ENCODE data around the gene SLC10A7.

Gene SLC10A7

GRCh38 chr4:146329050-146329716, 192.6 kb downstream of the SLC10A7 start:
- Histone ChIP-seq H3K9ac (no peak overlapping the region), H3K27ac (no peak overlapping the region), H4K20me1 (no peaks in the 10 kb centered on the region), H3K27me3 (no peaks in the 10 kb centered on the region), H3K4me3 (no peak overlapping the region), H3K9me3 (no peaks in the 10 kb centered on the region), H3K4me1 (peaks cover 5% of the 10 kb centered on the region; the same call in 1 of the 2 replicates), H3K36me3 (peaks cover 5% of the 10 kb centered on the region), H3K4me2 (no peak overlapping the region)
- TF ChIP-seq Cebpa-rat (IDR thresholded peaks at IDR 0.05), result no peak

- Histone ChIP-seq H3K4me2 (no peak overlapping the region), H3K9ac (no peak overlapping the region), H3K36me3 (peaks cover 5% of the 10 kb centered on the region), H3K27me3 (no peaks in the 10 kb centered on the region), H3K9me3 (0 out of 2 replicates have a peak, but pooled peaks cover 5% of the 10 kb centered on the region), H3K4me1 (no peaks in the 10 kb centered on the region), H4K20me1 (no peaks in the 10 kb centered on the region), H3K4me3 (no peak overlapping the region), H3K27ac (no peak overlapping the region)
- TF ChIP-seq Cebpa-rat (IDR thresholded peaks at IDR 0.05), result no peak
Observed at GRCh38 chr4:146327859-146328650, 193.7 kb downstream of the SLC10A7 start.

DNA sequence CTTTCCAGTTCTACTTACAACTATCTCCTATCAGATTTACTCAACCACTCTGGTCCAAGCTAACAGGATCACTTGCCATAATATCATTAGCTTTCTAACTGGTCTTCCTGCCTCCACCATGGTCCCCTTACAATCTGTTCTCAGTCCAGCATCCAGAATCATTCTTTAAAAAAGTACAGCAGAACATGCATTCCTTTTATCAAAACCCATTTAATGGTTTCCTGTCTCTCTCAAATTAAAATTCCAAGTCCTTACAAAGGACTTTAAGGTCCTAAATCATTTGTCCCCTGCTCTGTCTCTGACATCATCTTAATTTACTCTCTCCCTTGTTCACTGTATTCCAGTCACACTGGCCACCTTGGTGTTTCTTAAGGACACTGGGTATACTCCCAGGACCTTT, 202.8 kb downstream of the SLC10A7 start:
- H3K4me1 ChIP-seq, result peaks cover 12% of the 10 kb centered on the region; the same call in 1 of the 2 replicates
- H3K4me3 ChIP-seq, result no peak overlapping the region
- no peak for TF ChIP-seq Cebpa-rat (IDR thresholded peaks at IDR 0.05)
- H4K20me1 ChIP-seq, result no peaks in the 10 kb centered on the region
- H3K9me3 ChIP-seq, result 0 out of 2 replicates have a peak, but pooled peaks cover 9% of the 10 kb centered on the region
- H3K27ac ChIP-seq, result no peak overlapping the region
- no peaks in the 10 kb centered on the region for H3K27me3 ChIP-seq
- H3K36me3 ChIP-seq, result no peaks in the 10 kb centered on the region
- no peak overlapping the region for H3K9ac ChIP-seq
- H3K4me2 ChIP-seq, result no peak overlapping the region

DNA sequence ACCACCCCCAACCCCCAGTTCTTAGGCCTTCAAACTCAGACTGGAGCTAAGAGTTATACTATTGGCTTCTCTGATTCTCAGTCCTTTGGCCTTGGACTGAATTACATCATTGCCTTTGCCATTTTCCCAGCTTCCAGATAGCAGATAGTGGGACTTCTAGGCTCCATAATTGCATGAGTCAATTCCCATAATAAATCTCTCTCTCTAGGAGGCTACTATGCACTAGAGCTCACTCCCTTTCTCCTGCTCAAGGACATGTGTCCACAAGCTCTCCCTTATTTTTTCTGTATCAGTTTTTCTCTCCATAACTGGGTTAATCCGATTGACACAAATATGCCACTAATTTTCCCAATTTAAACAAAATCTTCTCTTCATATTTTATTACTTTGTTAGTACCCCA, 204.0 kb downstream of the SLC10A7 start:
- Histone ChIP-seq H3K9me3 (0 out of 2 replicates have a peak, but pooled peaks cover 1% of the 10 kb centered on the region), H3K4me3 (no peak overlapping the region), H3K9ac (no peak overlapping the region), H3K4me2 (0 out of 2 replicates have a peak overlapping the region, but pooled peaks have one; percentile 19), H3K27me3 (no peaks in the 10 kb centered on the region), H3K36me3 (no peaks in the 10 kb centered on the region), H4K20me1 (no peaks in the 10 kb centered on the region), H3K4me1 (peaks cover 12% of the 10 kb centered on the region; the same call in 1 of the 2 replicates), H3K27ac (no peak overlapping the region)
- no peak for TF ChIP-seq Cebpa-rat (IDR thresholded peaks at IDR 0.05)

GRCh38 chr4:146315184-146315583, 206.6 kb downstream of the SLC10A7 start:
- no peak for TF ChIP-seq Cebpa-rat (IDR thresholded peaks at IDR 0.05)
- H3K9me3 ChIP-seq, result no peaks in the 10 kb centered on the region
- peaks cover 12% of the 10 kb centered on the region; the same call in 1 of the 2 replicates for H3K4me1 ChIP-seq
- no peak overlapping the region for H3K4me3 ChIP-seq
- H3K27me3 ChIP-seq, result no peaks in the 10 kb centered on the region
- H3K4me2 ChIP-seq, result no peak overlapping the region
- H3K36me3 ChIP-seq, result no peaks in the 10 kb centered on the region
- H3K27ac ChIP-seq, result no peak overlapping the region
- no peaks in the 10 kb centered on the region for H4K20me1 ChIP-seq
- no peak overlapping the region for H3K9ac ChIP-seq

- no peak for TF ChIP-seq Cebpa-rat (IDR thresholded peaks at IDR 0.05)
- no peak overlapping the region for H3K27ac ChIP-seq
Observed at GRCh38 chr4:146311238-146311970, 210.3 kb downstream of the SLC10A7 start.

GRCh38 chr4:146310319-146311021, 211.3 kb downstream of the SLC10A7 start:
- Histone ChIP-seq H3K27me3 (no peaks in the 10 kb centered on the region), H3K27ac (no peak overlapping the region), H3K4me2 (no peak overlapping the region), H4K20me1 (no peaks in the 10 kb centered on the region), H3K4me1 (no peaks in the 10 kb centered on the region), H3K9me3 (no peaks in the 10 kb centered on the region), H3K36me3 (no peaks in the 10 kb centered on the region), H3K4me3 (no peak overlapping the region), H3K9ac (no peak overlapping the region)
- no peak for TF ChIP-seq Cebpa-rat (IDR thresholded peaks at IDR 0.05)

More at GRCh38 chr4:146311238-146311970, 210.3 kb downstream of the SLC10A7 start:
- no peak overlapping the region for H3K4me2 ChIP-seq
- no peak overlapping the region for H3K4me3 ChIP-seq
- no peaks in the 10 kb centered on the region for H3K36me3 ChIP-seq
- H3K4me1 ChIP-seq, result no peaks in the 10 kb centered on the region
- no peaks in the 10 kb centered on the region for H4K20me1 ChIP-seq
- no peak overlapping the region for H3K9ac ChIP-seq
- H3K27me3 ChIP-seq, result no peaks in the 10 kb centered on the region
- no peaks in the 10 kb centered on the region for H3K9me3 ChIP-seq

GRCh38 chr4:146308951-146309350, 212.8 kb downstream of the SLC10A7 start:
- Histone ChIP-seq H4K20me1 (no peaks in the 10 kb centered on the region), H3K9ac (no peak overlapping the region), H3K27ac (no peak overlapping the region), H3K9me3 (0 out of 2 replicates have a peak, but pooled peaks cover 3% of the 10 kb centered on the region), H3K4me3 (no peak overlapping the region), H3K27me3 (no peaks in the 10 kb centered on the region), H3K4me1 (no peaks in the 10 kb centered on the region), H3K36me3 (no peaks in the 10 kb centered on the region), H3K4me2 (no peak overlapping the region)
- no peak for TF ChIP-seq Cebpa-rat (IDR thresholded peaks at IDR 0.05)

DNA sequence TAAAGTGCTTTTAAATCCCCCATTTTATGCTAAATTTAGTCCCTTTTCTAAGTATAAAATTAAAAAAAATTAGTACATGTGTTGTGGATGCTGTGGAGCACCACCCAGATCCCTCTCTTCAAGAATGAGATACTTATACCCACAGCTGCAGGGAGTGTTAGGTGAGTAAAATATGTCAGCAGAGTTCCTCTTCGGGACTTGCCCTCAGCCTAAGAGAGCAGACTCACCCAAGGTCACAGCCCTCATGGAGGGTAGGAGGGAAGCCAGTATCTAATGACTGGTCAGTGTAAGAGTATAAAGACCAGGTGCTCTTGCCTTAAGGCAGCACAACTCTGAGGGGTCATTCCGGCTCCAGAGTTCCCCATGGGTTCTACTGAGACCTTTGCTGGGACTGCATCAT, 218.9 kb downstream of the SLC10A7 start:
- no peaks in the 10 kb centered on the region for H3K36me3 ChIP-seq
- H3K4me3 ChIP-seq, result no peak overlapping the region
- no peak overlapping the region for H3K4me2 ChIP-seq
- 0 out of 2 replicates have a peak, but pooled peaks cover 3% of the 10 kb centered on the region for H3K9me3 ChIP-seq
- no peaks in the 10 kb centered on the region for H4K20me1 ChIP-seq
- TF ChIP-seq Cebpa-rat (IDR thresholded peaks at IDR 0.05), result no peak
- H3K27me3 ChIP-seq, result no peaks in the 10 kb centered on the region
- no peak overlapping the region for H3K9ac ChIP-seq
- H3K4me1 ChIP-seq, result no peaks in the 10 kb centered on the region
- H3K27ac ChIP-seq, result no peak overlapping the region
